GM19240 (cell line): ENCODE data around the gene LBP.
"Not testable (repeated sequence)": the region's sequence is repeated elsewhere in the genome, so short reads cannot be mapped to it uniquely, and the experiment has no call there.

Source experiments
- DNase-seq: peaks from one replicate; pipeline ENCODE4 v3.0.0; 2011; ENCODE audit warnings: low spot score; ENCODE audit not compliant: insufficient read length

The LBP gene

GRCh38 chr20:38395165-38395564 is 48.9 kb downstream of the LBP start:
- no peak for DNase-seq

- DNase-seq, result not testable (repeated sequence)
Observed at GRCh38 chr20:38395751-38396395, 49.6 kb downstream of the LBP start.

GRCh38 chr20:38402089-38402488 is 55.8 kb downstream of the LBP start:
- DNase-seq, result no peak

- DNase-seq, result no peak
Observed at GRCh38 chr20:38402816-38403215, 56.5 kb downstream of the LBP start.

- DNase-seq, result no peak
Observed at GRCh38 chr20:38404016-38404415, 57.7 kb downstream of the LBP start.

GRCh38 chr20:38405132-38405531 is 58.9 kb downstream of the LBP start:
- no peak for DNase-seq

GRCh38 chr20:38406476-38406875 is 60.2 kb downstream of the LBP start:
- no peak for DNase-seq

GRCh38 chr20:38407321-38407720 is 61.0 kb downstream of the LBP start:
- no peak for DNase-seq

- not testable (repeated sequence) for DNase-seq
Observed at GRCh38 chr20:38407822-38408221, 61.5 kb downstream of the LBP start.

GRCh38 chr20:38412877-38413577 is 66.7 kb downstream of the LBP start:
- DNase-seq, result no peak

- no peak for DNase-seq
Observed at GRCh38 chr20:38414769-38415450, 68.6 kb downstream of the LBP start.

- DNase-seq, result no peak
Observed at GRCh38 chr20:38418509-38419204, 72.4 kb downstream of the LBP start.

- no peak for DNase-seq
Observed at GRCh38 chr20:38420388-38421085, 74.3 kb downstream of the LBP start.

- DNase-seq, result no peak
Observed at GRCh38 chr20:38421915-38422314, 75.6 kb downstream of the LBP start.

- no peak for DNase-seq
Observed at GRCh38 chr20:38423541-38423940, 77.3 kb downstream of the LBP start.

GRCh38 chr20:38424401-38424800 is 78.1 kb downstream of the LBP start:
- no peak for DNase-seq

- no peak for DNase-seq
Observed at GRCh38 chr20:38426006-38426897, 80.0 kb downstream of the LBP start.
